C4-2B (cell line): Measurements from ENCODE around the gene LRP3.

Source experiments
- ZFX ChIP-seq: fragments of 450-650 bp; IDR thresholded peaks from 2 replicates; pipeline ENCODE4 v1.6.1; 2017
- TF ChIP-seq, protein P1 (sequence below): fragments of 450-650 bp; conservative IDR thresholded peaks from 2 replicates; pipeline ENCODE4 v1.5.1; 2017; ENCODE audit warnings: mild to moderate bottlenecking

- TF ChIP-seq, protein P1, sequence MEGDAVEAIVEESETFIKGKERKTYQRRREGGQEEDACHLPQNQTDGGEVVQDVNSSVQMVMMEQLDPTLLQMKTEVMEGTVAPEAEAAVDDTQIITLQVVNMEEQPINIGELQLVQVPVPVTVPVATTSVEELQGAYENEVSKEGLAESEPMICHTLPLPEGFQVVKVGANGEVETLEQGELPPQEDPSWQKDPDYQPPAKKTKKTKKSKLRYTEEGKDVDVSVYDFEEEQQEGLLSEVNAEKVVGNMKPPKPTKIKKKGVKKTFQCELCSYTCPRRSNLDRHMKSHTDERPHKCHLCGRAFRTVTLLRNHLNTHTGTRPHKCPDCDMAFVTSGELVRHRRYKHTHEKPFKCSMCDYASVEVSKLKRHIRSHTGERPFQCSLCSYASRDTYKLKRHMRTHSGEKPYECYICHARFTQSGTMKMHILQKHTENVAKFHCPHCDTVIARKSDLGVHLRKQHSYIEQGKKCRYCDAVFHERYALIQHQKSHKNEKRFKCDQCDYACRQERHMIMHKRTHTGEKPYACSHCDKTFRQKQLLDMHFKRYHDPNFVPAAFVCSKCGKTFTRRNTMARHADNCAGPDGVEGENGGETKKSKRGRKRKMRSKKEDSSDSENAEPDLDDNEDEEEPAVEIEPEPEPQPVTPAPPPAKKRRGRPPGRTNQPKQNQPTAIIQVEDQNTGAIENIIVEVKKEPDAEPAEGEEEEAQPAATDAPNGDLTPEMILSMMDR: no peak
- TF ChIP-seq ZFX: no peak
Observed at GRCh38 chr19:33146209-33146608, 47.9 kb upstream of the LRP3 start.
